HG03097 (cell line): ENCODE data around the gene SLC12A1.

Source experiments
- ATAC-seq: cut with Tn5 transposase; IDR thresholded peaks from one replicate; pipeline ENCODE4 v1.9.1; 2021; ENCODE audit not compliant: unreplicated experiment, low FRiP score

The SLC12A1 gene

DNA sequence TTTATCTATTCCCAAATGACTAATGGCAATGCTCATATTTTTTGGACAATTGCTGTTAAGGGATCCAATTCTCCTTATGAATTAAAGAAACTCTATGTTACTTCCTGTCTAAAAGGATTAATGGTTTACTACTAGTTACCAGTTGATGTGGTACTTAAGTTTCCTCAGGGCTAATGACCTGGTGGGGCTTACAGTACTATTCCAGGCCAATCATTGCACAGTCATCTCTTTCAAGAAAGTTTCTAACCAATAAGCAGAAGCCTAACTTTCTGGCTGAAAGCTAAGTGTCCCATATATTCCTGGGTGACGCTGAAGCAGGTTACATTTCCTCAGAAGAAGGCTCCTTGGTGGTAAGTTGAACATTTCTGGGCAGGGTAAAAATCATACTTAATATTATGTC is at the start of gene SLC12A1:
SLC12A1 (plus strand) TSS at position 322 of the 400 bp plus-strand sequence. CDS start 1,418 bp downstream, outside the sequence.
- ATAC-seq: no peak

DNA sequence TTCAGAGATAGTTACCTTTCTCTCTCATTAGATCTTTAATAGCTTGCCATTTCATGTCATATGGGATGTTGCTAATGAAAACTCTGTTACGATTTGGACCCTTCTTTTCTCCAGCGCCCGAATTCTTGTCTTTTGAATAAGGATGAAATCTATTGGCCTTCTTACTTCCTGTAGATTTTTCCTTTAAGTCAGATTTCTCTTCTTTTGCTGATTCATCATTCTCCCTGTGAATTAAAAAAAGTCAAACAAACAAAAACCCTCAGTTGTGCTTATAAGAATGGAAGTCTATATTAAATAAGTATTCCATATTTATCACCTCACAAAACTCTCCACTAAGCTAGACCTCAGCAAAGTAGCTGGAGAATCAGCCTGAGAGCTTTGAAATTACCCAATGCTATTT is 37.5 kb upstream of the SLC12A1 start:
- no peak for ATAC-seq

GRCh38 chr15:48170981-48171380 is 35.1 kb upstream of the SLC12A1 start:
- no peak for ATAC-seq

DNA sequence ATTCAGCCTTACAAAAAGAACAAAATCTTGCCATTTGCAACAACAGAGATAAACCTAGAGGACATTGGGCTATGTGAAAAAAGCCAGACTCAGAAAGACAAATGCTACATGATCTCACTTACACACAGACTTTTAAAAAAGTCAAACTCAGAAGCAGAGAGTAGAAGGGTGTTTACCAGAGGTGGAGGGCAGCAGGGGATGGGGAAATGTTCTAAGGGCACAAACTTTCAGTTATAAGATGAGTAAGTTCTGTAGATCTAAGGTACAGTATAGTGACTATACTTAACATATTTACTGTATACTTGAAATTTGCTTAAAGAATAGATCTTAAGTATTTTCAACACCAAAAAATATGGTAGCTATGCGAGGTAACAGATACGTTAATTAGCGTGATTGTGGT is 31.0 kb upstream of the SLC12A1 start:
- ATAC-seq: no peak

- ATAC-seq: no peak
Observed at GRCh38 chr15:48176112-48176511, 30.0 kb upstream of the SLC12A1 start.

GRCh38 chr15:48176957-48177356 is 29.1 kb upstream of the SLC12A1 start:
- ATAC-seq: peak; percentile 51

DNA sequence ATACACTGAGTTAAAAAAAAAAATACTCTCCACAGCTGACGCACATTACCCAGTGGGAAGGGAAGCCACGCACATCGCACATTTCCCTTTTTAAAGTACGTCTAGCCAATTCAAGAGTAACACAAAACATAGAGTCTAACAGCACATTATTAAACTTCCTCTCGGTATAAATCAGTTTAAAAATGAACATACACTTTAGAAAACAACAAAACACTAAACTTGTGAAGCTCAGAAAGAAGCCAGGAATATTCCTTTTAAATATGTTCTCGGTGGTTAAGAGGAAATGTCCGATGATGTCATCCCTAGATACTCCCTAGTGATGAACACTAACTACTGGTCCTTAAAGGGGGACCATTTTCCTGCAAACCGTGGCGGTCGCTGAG is 28.7 kb upstream of the SLC12A1 start:
- peak; percentile 41 for ATAC-seq

DNA sequence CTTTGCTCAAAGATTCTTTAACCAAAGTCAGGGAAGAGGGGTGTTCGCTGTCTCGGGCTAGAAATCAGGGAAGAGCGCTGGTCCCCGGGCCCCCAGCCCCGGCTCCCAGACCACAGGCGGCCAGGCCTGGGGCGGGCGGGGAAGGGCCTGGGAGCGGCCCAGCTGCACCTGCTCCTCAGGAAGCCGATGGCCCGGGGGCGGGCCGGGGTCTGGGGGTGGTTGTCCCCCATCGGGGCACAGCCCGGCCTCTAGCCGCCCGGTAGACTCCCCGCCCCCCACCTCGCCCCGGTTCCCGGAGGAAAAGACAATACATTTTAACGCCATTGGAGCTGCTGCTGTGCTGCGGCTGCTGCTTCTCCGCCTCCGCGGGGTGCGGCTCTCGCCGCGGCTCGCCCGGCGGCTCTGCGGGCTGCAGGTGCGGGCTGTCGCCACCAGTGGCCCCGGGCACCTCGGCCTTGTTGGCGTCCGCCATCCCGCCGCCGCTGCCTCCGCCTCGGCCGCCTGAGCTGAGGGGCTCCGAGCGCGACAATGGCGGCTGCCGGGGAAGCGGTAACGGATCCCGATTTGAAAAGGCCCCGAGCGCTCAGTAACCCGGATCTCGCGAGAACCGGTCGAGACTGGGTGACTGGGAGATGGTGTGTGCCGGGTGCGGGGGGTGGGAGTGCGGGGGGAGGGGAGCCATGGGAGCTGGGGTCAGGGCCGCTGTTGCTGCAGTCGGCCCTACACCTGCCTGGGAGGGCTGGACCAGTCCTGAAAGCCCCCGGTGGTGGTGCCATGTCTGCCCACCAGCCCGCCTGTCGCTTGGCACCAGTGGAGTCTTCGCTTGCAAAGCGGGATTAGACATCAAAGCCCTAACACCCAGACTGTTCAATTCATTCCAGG is 28.1 kb upstream of the SLC12A1 start, which contains the start of gene MYEF2:
MYEF2 (minus strand) TSS at position 530 of the 882 bp plus-strand sequence; CDS start at position 472, 58 bp downstream.
- ATAC-seq: peak; percentile 52

GRCh38 chr15:48178648-48178931 is 27.5 kb upstream of the SLC12A1 start:
- no peak for ATAC-seq

GRCh38 chr15:48182749-48183148 is 23.4 kb upstream of the SLC12A1 start:
- ATAC-seq: no peak

DNA sequence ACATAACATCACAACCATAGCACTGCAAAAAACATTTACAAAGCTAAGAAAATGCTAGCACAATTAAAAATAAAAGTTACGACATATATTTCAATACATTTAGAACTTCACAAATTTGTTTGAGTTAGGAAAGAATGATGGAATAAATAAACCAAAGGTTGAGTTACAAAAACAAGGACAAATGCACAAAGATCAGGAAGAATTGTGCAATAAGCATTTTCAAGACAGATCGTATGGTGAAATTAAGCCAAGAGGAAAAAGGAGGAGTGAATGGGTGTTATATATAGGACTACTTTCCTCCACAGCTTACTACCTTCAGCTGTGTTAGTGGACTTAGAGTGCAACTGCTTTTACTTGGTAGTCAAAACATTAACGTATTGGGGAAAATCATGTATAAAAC is 20.6 kb upstream of the SLC12A1 start:
- no peak for ATAC-seq

DNA sequence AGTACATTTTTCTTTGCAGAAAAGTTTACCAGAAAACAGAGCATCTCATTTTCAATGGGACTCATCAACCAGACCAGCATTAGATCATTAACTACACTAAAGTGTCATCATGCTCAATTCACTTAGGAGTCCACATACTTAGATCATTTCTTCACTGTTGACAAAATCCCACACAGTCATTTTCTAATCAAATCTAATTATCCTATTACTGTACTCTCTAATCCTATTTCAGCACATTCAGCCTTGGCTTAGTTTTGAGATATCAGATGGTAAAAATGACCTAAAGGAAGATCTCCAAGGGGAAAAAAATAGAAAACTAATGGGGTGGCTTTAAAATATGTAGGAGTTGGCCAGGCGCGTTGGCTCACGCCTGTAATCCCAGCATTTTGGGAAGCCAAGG is 19.8 kb upstream of the SLC12A1 start:
- no peak for ATAC-seq

- no peak for ATAC-seq
Observed at GRCh38 chr15:48190932-48191573, 15.0 kb upstream of the SLC12A1 start.

DNA sequence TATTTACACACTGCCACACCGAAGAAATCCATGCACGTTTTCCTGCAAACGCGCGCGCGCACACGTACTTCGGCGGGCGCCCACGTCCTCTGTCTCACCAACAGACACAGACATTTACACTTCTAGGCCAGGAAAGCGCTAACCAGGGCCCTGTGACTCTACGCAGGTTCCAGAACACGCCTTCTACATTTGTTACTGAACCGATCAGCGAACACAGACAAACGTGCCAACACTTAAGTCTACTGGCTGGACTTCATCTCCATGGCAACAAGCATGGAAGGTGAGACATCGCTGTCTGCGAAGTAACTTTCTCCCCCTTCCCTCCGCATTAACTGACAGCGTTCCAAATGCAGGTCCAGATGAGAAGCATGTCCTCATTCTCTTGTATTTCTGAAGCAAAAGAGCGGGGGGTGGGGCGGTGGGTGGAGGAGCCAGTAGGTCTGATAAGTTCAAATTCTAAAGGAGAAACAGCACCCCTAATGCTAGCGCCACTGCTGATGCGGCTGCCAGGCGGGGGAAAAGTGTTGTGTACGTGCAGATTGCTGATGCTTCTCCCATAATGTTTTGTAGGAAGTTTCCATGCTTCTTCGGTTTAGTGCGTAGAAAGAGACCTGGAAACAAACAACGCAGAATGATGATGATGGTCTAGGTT is 14.4 kb upstream of the SLC12A1 start, which contains the start of gene CTXN2:
CTXN2 (plus strand) TSS at position 92 of the 652 bp plus-strand sequence. CDS start 9,636 bp downstream, outside the sequence.
- ATAC-seq: no peak

DNA sequence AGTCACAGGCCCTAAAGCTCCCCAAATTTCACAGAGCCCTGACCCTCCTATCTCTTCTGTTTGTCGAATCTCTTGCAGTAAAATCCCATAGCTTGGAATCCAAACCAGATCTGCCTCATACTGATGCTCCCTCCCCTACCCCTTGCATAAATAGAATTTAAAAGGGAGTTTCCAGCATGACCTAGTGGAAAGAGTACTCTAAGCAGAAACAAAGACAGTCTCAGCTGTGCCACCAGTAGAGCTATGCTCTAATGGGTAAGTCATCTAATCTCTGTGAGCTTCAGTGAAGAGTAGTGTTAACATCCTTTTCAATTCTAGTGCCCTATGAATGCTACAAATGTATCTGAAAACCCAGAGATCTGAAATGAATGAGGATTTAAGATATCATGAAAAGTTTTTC is 4.0 kb upstream of the SLC12A1 start:
- ATAC-seq: no peak

DNA sequence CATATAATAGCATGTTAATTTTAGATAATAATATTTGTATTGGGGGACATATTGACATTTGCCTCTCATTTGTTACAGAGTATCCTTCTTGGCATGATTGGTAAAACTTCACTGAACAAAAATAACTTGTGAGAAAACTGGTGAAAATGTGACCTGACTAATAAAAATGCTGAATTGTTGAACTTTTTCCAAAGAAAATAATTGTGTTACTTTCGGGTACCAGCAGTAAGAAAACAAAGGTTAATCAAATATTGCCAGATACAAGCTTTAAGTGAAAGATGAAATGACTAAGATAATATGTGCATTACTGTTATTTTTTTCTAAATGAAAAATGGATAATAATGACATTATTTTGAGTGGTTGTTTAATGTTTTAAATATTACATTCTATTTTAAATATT is 15.2 kb downstream of the SLC12A1 start:
- no peak for ATAC-seq

- no peak for ATAC-seq
Observed at GRCh38 chr15:48221885-48222284, 15.8 kb downstream of the SLC12A1 start.

- no peak for ATAC-seq
Observed at GRCh38 chr15:48222627-48223026, 16.5 kb downstream of the SLC12A1 start.

- no peak for ATAC-seq
Observed at GRCh38 chr15:48225771-48226170, 19.7 kb downstream of the SLC12A1 start.

GRCh38 chr15:48230498-48230897 is 24.4 kb downstream of the SLC12A1 start:
- ATAC-seq: no peak

GRCh38 chr15:48233246-48233645 is 27.1 kb downstream of the SLC12A1 start:
- no peak for ATAC-seq
